PC-3 (cell line): Measurements from ENCODE around the gene CPLX1. TPM values are rescaled to one million over a fixed set of nuclear protein-coding genes. Genes with fewer than 3 reads are reported as not detected.

ENCODE experiments used
- ATAC-seq: fragments of 200-7000 bp; cut with Tn5 transposase; 2 replicates; pipeline ENCODE4 v1.9.1; 2020; ENCODE audit warnings: mild to moderate bottlenecking, moderate library complexity
- BruUV-seq: library from RNA; stranded (reverse); fragments of 400-500 nt; replicated peaks from 2 replicates; lab custom pipeline; 2021; lab: Mats Ljungman, UMichigan
- CTCF ChIA-PET: fragments of 300-600 bp; sonication (Branson Sonifier 250); formaldehyde crosslinking; loops from one replicate; lab custom pipeline; 2022; ENCODE audit warnings: antibody characterized with exemption; lab: Charles Lee
- POLR2A ChIA-PET: fragments of 300-600 bp; sonication (Branson Sonifier 250); formaldehyde crosslinking; loops from one replicate; lab custom pipeline; 2022; ENCODE audit warnings: antibody characterized with exemption; ENCODE audit not compliant: unreplicated experiment; lab: Charles Lee
- DNase-seq: peaks from one replicate; pipeline ENCODE4 v3.0.0-alpha.2; 2015
- H2AFZ ChIP-seq: fragments of 300-600 bp; sonication (generic); 2 replicates; pipeline ENCODE4 v1.6.0; 2016; ENCODE audit warnings: antibody characterized with exemption, low read length
- H3F3A ChIP-seq: fragments of 300-600 bp; sonication (generic); one replicate; pipeline ENCODE4 v1.6.0; 2017; ENCODE audit warnings: antibody characterized with exemption, low read length, control low read depth, mild to moderate bottlenecking; ENCODE audit not compliant: unreplicated experiment
- H3K27ac ChIP-seq: fragments of 300-600 bp; sonication (generic); 2 replicates; pipeline ENCODE4 v1.5.1; 2016; ENCODE audit warnings: mild to moderate bottlenecking, low read length
- H3K27me3 ChIP-seq: fragments of 300-600 bp; sonication (generic); 2 replicates; pipeline ENCODE4 v1.6.1; 2016; ENCODE audit warnings: low read length, mixed read lengths
- H3K36me3 ChIP-seq: fragments of 300-600 bp; sonication (generic); 2 replicates; pipeline ENCODE4 v1.6.1; 2016; ENCODE audit warnings: low read depth, mixed run types, low read length, mixed read lengths
- H3K4me1 ChIP-seq: fragments of 300-600 bp; sonication (generic); 2 replicates; pipeline ENCODE4 v1.5.1; 2016; ENCODE audit warnings: low read length; ENCODE audit not compliant: insufficient read depth
- H3K4me2 ChIP-seq: fragments of 300-600 bp; sonication (generic); 2 replicates; pipeline ENCODE4 v1.6.0; 2016; ENCODE audit warnings: low read length
- H3K4me3 ChIP-seq: fragments of 300-600 bp; sonication (generic); 2 replicates; pipeline ENCODE4 v1.5.1; 2016; ENCODE audit warnings: mild to moderate bottlenecking, low read length, mixed read lengths
- H3K79me2 ChIP-seq: fragments of 300-600 bp; sonication (generic); 2 replicates; pipeline ENCODE4 v1.6.1; 2017; ENCODE audit warnings: low read length, mixed read lengths
- H3K9ac ChIP-seq: fragments of 300-600 bp; sonication (generic); 2 replicates; pipeline ENCODE4 v1.6.0; 2016; ENCODE audit warnings: mild to moderate bottlenecking, low read length
- H3K9me2 ChIP-seq: fragments of 300-600 bp; sonication (generic); replicated peaks from 2 replicates; pipeline ENCODE4 v1.6.1; 2016; ENCODE audit warnings: mixed run types, low read length, mixed read lengths
- H3K9me3 ChIP-seq: fragments of 300-600 bp; sonication (generic); 2 replicates; pipeline ENCODE4 v1.6.1; 2016; ENCODE audit warnings: low read length, mixed read lengths
- H4K20me1 ChIP-seq: fragments of 300-600 bp; sonication (generic); 2 replicates; pipeline ENCODE4 v1.6.1; 2016; ENCODE audit warnings: low read length, mixed read lengths
- CTCF ChIP-seq: fragments of 300-600 bp; sonication (generic); conservative IDR thresholded peaks from 2 replicates; pipeline ENCODE4 v1.5.1; 2017; ENCODE audit warnings: antibody characterized with exemption, low read depth, mild to moderate bottlenecking, low read length
- EZH2 ChIP-seq: fragments of 300-600 bp; sonication (generic); IDR thresholded peaks from one replicate; pipeline ENCODE4 v1.6.1; 2017; ENCODE audit warnings: antibody characterized with exemption, mild to moderate bottlenecking, low read length; ENCODE audit not compliant: unreplicated experiment
- EZH2phosphoT487 ChIP-seq: fragments of 300-600 bp; sonication (generic); IDR thresholded peaks from 2 replicates; pipeline ENCODE4 v1.6.1; 2018; ENCODE audit warnings: mild to moderate bottlenecking, antibody characterized with exemption, low read length, borderline replicate concordance
- intact Hi-C: fragments of 100-400 bp; cut with micrococcal nuclease; formaldehyde crosslinking; loops from 2 replicates; pipeline ENCODE4 v1.9.0; 2023
- total RNA-seq: library from RNA; depleted of rRNA; stranded (reverse); fragments of >200 nt; gene quantifications from 2 replicates; pipeline ENCODE4 v1.2.3, GENCODE V29; 2014

Gene CPLX1
- total RNA-seq, 1 experiment from 2014 or later = 0.87 TPM

DNA sequence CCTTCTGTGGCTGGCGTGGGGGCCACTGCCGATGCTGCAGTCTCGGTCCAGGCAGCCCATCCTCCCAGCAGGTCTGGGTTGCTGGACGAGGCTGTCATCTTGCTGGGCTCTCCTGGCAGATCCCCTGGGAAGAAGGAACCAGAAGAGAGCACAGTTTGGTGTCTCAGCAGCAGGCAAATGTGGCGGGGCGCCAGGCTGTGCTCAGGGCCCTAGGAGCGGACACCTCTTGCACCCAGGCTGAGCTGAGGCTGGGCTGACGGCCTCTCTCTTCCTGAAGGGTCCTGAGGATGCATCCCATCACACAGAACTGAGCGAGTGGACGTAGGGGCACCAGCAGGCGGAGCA is 39.2 kb upstream of the CPLX1 start:
- CTCF ChIA-PET = no interaction called here
- no TSS peak for BruUV-seq

GRCh38 chr4:864456-865120 is 38.7 kb upstream of the CPLX1 start:
- CTCF ChIA-PET = no interaction called here
- TF ChIP-seq EZH2phosphoT487 (no peak), EZH2 (no peak), CTCF (no peak)
- no peaks in the 10 kb centered on the region for H3F3A ChIP-seq
- intact Hi-C loops = no loop called here
- no peak for ATAC-seq
- H3K9me3 ChIP-seq = no peaks in the 10 kb centered on the region
- H3K4me1 ChIP-seq = no peaks in the 10 kb centered on the region
- no peaks in the 10 kb centered on the region for H3K36me3 ChIP-seq
- no peak overlapping the region for H3K9ac ChIP-seq
- POLR2A ChIA-PET = no interaction called here
- H2AFZ ChIP-seq = no peak overlapping the region
- no peaks in the 10 kb centered on the region for H3K79me2 ChIP-seq
- H4K20me1 ChIP-seq = no peaks in the 10 kb centered on the region
- no TSS peak for BruUV-seq
- no peak overlapping the region for H3K27ac ChIP-seq
- H3K9me2 ChIP-seq = no peaks in the 10 kb centered on the region
- no peak overlapping the region for H3K4me3 ChIP-seq
- no peaks in the 10 kb centered on the region for H3K27me3 ChIP-seq
- no peak overlapping the region for H3K4me2 ChIP-seq
- no peak for DNase-seq

More for the DNA sequence above, 39.2 kb upstream of the CPLX1 start:
- intact Hi-C loops = no loop called here
- TF ChIP-seq EZH2 (no peak), EZH2phosphoT487 (no peak), CTCF (no peak)
- Histone ChIP-seq H4K20me1 (no peaks in the 10 kb centered on the region), H3K27me3 (no peaks in the 10 kb centered on the region), H3K4me2 (no peak overlapping the region), H3K4me3 (no peak overlapping the region), H2AFZ (no peak overlapping the region), H3K79me2 (no peaks in the 10 kb centered on the region), H3K27ac (no peak overlapping the region), H3K9me3 (no peaks in the 10 kb centered on the region), H3K4me1 (no peaks in the 10 kb centered on the region), H3K9ac (no peak overlapping the region), H3K36me3 (no peaks in the 10 kb centered on the region), H3F3A (no peaks in the 10 kb centered on the region), H3K9me2 (no peaks in the 10 kb centered on the region)
- ATAC-seq (no peak), DNase-seq (no peak)
- POLR2A ChIA-PET = no interaction called here

GRCh38 chr4:860561-860960 is 34.6 kb upstream of the CPLX1 start:
- POLR2A ChIA-PET = no interaction called here
- Histone ChIP-seq H3K9me2 (no peaks in the 10 kb centered on the region), H3K9ac (no peak overlapping the region), H3K27ac (no peak overlapping the region), H3F3A (no peaks in the 10 kb centered on the region), H3K36me3 (no peaks in the 10 kb centered on the region), H3K4me1 (no peaks in the 10 kb centered on the region), H4K20me1 (no peaks in the 10 kb centered on the region), H3K4me3 (no peak overlapping the region), H3K27me3 (no peaks in the 10 kb centered on the region), H3K4me2 (no peak overlapping the region), H3K79me2 (no peaks in the 10 kb centered on the region), H3K9me3 (no peaks in the 10 kb centered on the region), H2AFZ (no peak overlapping the region)
- no TSS peak for BruUV-seq
- TF ChIP-seq EZH2 (no peak), CTCF (no peak), EZH2phosphoT487 (no peak)
- intact Hi-C loops = no loop called here
- DNase-seq (no peak), ATAC-seq (no peak)
- CTCF ChIA-PET = no interaction called here
